IPS-11a (cell line): ENCODE data around the gene ERAS.
"Not testable (repeated sequence)": the region's sequence is repeated elsewhere in the genome, so short reads cannot be mapped to it uniquely, and the experiment has no call there.

Experiments
- H3K4me3 ChIP-seq: one replicate; pipeline ENCODE4 v1.5.1; 2013; ENCODE audit warnings: low read depth, low read length, control low read depth

ERAS gene

GRCh38 chrX:48794911-48795515, 31.3 kb upstream of the ERAS start:
- no peak overlapping the region for H3K4me3 ChIP-seq

DNA sequence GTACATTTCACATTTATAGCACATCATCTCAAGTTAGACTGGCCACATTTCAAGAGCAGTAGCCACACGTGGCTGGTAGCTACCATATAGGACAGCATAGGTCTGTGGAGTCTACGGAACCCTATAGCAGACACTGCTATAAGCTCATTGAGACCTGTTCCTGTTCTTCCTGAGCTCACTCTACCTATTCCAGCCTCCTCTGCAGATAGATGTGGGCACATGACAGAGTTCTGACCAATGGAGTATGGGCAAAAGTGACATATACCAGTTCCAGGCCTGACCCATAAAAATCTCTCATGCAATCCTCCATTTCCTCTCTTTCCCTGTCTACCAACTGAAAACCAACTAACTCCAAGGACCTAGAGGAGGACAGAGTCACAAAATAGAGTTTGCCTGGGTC, 28.0 kb upstream of the ERAS start:
- H3K4me3 ChIP-seq = no peak overlapping the region

DNA sequence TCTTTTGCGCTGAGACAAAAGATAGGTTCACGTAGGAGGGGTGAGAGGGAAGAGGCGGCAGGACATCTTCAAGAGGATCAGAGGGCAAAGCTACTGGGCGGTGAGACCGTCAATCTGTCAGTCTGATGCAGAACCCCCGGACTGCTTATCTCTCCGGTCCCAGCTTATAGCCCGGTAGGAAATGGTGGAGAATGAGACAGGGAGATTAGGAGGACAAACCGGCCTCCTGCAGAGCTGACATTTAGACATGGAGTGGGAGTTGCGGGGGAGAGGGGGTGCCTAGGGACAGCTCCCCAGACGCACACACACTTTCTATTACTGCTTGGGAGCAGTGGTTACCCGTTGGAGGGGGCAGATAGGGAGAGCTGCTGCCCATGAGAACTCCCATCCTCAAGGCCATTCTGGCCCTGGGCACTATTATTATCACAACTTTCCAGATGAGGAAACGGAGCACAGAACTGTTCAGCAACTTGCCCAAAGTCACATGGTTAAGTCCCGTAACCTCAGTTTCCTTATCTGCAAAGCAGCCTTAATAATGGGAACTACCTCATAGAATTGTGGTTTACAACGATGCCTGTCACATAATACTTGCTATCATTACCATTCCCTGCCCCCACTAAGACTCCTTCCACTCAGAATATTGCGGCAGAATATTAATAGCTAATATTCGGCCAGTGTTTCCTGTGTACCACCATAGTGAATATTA, 25.6 kb upstream of the ERAS start:
- peak overlapping the region; percentile 78 for H3K4me3 ChIP-seq

DNA sequence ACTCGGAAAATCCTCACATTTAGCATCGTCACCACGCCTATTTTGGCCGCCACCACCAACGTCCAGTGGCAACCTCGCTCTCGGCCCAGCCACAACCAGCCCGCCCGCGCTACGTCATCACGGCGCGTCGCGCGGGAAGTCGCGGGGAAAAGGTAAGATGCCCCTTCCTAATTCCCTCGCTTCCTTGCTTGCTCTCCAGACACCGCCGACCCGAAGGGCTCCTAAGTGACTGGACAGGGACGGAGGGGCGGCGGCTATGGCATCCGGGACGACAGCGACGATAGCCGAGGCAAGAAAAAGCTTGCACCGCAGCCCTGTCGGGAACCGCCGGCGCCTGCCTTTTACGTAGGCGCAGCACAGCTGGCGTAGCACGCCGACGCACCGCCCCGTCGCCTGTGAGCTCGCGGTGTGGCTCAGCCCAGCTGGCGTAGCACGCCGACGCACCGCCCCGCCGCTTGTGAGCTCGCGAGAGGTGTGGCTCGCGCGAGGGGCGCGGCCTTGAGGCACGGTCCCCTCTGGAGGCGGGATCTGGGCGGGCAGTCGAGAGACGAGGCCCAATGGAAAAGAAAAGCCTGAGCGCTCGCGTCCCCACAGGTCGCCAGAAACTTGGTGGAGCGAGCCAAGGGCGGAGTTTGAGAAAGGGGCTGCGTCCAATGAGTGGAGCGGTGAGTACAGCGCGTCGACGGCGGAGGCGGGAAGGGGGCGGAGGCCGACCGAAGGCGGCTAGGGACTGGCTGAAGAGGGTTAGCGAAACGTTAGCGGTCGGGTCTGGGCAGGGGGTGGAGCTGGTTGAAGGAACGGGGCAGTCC, 24.8 kb upstream of the ERAS start, which contains the start of gene HDAC6:
Gene HDAC6 (plus strand): TSS at position 788 of the 809 bp plus-strand sequence. CDS start 626 bp downstream, outside the sequence.
- H3K4me3 ChIP-seq = peak within 1 kb of the TSS; percentile 78

DNA sequence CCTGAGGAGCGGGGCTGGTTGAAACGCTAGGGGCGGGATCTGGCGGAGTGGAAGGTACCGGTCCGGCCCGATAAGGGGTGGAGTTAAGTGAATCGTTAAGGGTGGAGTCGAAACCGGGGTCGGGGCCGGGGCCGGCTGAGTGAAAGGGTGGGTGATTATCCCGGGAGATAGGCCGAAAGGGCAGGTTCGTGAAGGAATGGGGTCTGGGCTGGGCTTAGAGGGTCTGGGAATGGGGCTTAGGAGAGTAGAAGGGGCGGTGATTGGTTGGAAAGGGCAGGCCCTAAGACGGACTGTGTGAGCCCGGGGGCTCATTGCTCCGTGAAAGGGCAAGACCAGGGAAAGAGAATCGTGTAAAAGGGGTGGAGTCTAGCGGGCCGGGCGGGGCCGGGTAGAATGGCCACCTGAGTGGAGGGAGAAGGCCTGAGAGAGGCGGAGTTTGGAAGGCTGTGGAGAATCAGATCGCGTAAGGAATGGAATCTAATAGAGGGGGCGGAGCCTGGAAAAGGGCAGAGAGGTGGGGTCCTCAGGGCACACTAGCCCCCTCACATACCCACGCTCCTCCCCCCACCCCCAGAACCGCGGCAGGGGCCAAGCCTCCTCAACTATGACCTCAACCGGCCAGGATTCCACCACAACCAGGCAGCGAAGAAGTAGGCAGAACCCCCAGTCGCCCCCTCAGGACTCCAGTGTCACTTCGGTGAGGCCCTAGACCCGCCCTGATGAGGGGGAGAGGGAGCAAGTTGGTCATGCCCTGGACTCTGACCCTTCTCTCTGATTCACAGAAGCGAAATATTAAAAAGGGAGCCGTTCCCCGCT, 24.0 kb upstream of the ERAS start:
- peak overlapping the region; percentile 55 for H3K4me3 ChIP-seq

DNA sequence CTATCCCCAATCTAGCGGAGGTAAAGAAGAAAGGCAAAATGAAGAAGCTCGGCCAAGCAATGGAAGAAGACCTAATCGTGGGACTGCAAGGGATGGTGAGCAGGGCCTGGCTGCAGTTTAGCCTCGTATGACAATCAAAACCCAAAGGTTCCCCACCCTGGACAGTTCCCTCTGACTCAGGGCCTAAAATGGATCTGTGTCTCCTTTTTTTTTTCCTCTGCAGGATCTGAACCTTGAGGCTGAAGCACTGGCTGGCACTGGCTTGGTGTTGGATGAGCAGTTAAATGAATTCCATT, 23.5 kb upstream of the ERAS start:
- peak overlapping the region; percentile 55 for H3K4me3 ChIP-seq

DNA sequence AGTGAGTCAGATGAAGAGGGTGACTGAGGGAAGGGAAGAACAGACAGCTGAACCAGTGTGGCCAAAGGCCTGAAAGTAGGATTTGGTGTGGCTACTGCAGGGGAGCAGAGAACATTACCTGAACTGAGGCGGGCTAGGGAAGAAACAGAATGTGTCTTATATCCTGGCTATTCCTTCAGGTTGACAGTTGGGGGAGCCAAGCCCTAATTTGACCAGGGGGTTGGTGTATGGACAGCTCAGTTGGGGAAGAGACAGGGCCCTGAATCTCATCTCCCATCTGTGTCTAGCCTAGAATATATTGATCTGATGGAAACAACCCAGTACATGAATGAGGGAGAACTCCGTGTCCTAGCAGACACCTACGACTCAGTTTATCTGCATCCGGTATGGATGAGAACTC, 20.2 kb upstream of the ERAS start:
- no peak overlapping the region for H3K4me3 ChIP-seq

DNA sequence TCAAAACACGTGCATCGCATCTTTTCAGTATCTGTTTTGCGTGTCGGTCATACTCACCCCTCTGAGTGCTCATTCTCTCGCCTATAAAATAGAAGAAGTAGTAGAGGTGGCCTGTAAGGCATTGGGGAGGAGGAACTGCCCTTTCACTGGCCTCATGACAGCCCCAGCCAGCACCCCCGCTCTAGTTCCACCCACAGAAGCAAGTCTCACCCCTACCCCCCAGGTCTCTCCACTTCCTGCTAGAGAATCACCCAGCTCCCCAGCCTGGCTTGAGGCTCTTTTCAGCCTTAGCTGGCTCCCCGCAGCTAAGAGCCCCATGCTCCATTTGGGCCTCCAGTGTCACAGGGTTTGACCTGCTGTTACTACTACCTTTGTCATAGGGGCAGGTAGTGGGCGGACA, 12.7 kb upstream of the ERAS start:
- H3K4me3 ChIP-seq = no peak overlapping the region

GRCh38 chrX:48814722-48815121, 11.6 kb upstream of the ERAS start:
- no peak overlapping the region for H3K4me3 ChIP-seq

DNA sequence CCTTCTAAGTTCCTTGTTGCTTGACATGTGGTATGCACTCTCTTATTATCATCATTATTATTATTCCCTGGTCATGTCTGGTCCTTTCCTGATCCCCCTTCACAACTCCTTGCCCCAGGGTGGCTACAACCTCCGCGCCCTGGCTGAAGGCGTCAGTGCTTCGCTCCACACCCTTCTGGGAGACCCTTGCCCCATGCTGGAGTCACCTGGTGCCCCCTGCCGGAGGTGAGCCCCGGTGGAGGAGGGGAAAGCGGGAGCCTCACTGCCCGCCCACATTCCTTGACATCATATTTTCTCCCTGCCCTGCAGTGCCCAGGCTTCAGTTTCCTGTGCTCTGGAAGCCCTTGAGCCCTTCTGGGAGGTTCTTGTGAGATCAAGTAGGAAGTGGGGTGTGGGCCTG, 11.0 kb upstream of the ERAS start:
- no peak overlapping the region for H3K4me3 ChIP-seq

- H3K4me3 ChIP-seq = no peak overlapping the region
Observed at GRCh38 chrX:48816014-48816810, 10.1 kb upstream of the ERAS start.

DNA sequence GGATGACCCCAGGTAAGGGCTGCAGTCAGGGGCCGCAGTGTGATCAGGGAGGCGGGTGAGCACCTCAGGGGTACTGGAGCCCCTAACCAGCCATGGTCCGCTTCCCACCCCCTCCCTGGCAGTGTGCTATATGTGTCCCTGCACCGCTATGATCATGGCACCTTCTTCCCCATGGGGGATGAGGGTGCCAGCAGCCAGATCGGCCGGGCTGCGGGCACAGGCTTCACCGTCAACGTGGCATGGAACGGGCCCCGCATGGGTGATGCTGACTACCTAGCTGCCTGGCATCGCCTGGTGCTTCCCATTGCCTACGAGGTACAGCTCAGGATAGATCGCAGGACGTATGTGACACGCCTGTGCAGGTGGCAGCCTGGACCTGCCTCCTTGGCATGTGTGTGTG, 8.2 kb upstream of the ERAS start:
- H3K4me3 ChIP-seq = no peak overlapping the region

GRCh38 chrX:48818866-48819265, 7.4 kb upstream of the ERAS start:
- no peak overlapping the region for H3K4me3 ChIP-seq

DNA sequence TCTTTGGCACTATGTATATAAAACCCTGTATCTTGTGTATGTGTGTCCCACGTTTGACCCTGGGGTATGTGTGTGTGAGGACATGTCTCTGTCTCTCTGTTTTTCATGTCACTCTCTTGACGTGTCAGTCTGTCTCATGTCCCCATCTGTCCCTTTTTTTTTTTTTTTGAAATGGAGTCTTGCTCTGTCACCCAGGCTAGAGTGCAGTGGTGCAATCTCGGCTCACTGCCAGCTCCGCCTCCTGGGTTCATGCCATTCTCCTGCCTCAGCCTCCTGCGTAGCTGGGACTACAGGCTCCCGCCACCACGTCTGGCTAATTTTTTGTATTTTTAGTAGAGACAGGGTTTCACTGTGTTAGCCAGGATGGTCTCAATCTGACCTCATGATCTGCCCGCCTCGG, 6.9 kb upstream of the ERAS start:
- not testable (repeated sequence) for H3K4me3 ChIP-seq

DNA sequence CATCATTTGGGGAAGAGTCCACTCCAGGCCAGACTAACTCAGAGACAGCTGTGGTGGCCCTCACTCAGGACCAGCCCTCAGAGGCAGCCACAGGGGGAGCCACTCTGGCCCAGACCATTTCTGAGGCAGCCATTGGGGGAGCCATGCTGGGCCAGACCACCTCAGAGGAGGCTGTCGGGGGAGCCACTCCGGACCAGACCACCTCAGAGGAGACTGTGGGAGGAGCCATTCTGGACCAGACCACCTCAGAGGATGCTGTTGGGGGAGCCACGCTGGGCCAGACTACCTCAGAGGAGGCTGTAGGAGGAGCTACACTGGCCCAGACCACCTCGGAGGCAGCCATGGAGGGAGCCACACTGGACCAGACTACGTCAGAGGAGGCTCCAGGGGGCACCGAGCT, 3.3 kb upstream of the ERAS start:
- H3K4me3 ChIP-seq = no peak overlapping the region

- H3K4me3 ChIP-seq = no peak overlapping the region
Observed at GRCh38 chrX:48824066-48824465, 2.2 kb upstream of the ERAS start.

DNA sequence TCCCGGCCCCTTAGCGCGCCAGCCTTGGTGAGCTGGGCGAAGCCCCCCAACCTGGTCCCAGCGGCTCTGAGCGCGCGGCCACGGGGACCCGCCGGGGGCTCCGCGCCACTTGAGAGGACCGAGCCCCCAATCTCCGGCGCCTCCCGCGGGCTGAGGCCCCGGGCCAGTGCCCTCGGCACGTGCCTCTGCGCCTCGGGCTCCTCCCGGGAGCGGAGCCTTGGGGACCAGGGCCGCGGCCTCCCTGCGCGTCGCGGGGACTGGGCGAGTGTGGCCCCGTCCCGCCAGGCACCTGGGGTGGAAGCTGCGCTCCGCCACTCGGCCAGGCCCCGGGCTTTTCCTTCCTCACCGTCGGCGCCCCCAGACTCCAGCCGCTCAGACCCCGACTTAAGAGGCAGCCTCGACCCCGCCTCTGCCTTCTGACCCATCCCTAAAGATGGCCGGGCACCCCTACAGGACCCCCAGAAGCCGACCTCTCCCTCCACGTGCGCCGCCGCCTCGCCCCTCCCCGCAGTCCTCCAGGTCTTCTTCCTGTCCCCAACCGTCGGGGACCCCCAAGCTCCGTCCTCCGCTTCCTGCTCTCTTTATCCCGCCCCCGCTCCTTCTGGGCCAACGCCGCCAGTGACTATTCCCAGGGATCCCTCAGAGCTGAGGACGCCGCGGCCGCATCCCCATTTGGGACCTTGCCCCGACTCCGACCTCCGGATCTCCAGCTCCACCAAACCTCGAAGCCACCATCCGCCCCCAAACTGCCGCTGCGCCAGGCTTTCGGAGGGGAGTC, 752 bp downstream of the ERAS start:
- H3K4me3 ChIP-seq = no peak overlapping the region

- H3K4me3 ChIP-seq = no peak overlapping the region
Observed at GRCh38 chrX:48827654-48827968, 1.3 kb downstream of the ERAS start.

DNA sequence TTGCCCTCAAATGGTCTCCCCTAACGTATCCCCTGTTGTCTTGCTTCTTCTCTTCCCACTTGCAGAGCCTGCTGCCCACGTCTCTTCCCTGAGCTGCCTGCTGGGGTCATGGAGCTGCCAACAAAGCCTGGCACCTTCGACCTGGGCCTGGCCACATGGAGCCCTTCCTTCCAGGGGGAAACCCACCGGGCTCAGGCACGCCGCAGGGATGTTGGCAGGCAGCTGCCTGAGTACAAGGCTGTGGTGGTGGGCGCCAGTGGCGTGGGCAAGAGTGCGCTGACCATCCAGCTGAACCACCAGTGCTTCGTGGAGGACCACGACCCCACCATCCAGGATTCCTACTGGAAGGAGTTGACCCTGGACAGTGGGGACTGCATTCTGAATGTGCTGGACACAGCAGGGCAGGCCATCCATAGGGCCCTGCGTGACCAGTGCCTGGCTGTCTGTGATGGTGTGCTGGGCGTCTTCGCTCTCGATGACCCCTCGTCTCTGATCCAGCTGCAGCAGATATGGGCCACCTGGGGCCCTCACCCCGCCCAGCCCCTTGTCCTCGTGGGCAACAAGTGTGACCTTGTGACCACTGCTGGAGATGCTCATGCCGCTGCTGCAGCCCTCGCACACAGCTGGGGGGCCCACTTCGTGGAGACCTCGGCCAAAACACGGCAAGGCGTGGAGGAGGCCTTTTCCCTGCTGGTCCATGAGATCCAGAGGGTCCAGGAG, 2.9 kb downstream of the ERAS start:
- no peak overlapping the region for H3K4me3 ChIP-seq
